HL-60 (cell line): ENCODE data around the gene ARHGAP26.

Experiments used
- CTCF ChIP-seq: IDR thresholded peaks from one replicate; pipeline ENCODE4 v1.5.1; 2011; ENCODE audit warnings: low read length, control low read depth, inconsistent platforms; ENCODE audit not compliant: insufficient read depth
- GABPA ChIP-seq: IDR thresholded peaks from 2 replicates; pipeline ENCODE4 v1.6.1; 2012; ENCODE audit warnings: low read depth
- POLR2AphosphoS5 ChIP-seq: IDR thresholded peaks from 2 replicates; pipeline ENCODE4 v1.6.1; 2012; ENCODE audit warnings: low read depth

- TF ChIP-seq GABPA (no peak), CTCF (no peak), POLR2AphosphoS5 (no peak)
Measured at GRCh38 chr5:143114481-143114880, 344.3 kb downstream of the ARHGAP26 start.
